SK-N-SH treated with all-trans-retinoic acid at 6 μM for 48 hours (cell line): ENCODE measurements around the gene ATL1.

ENCODE experiments used
- ATAC-seq: fragments of 200-7000 bp; cut with Tn5 transposase; 3 replicates; pipeline ENCODE4 v1.9.1; 2020; ENCODE audit warnings: mild to moderate bottlenecking, moderate library complexity
- ARNTL ChIP-seq: fragments of 450-650 bp; formaldehyde crosslinking; IDR thresholded peaks from 2 replicates; pipeline ENCODE4 v1.5.0; 2020; ENCODE audit warnings: low read depth, mild to moderate bottlenecking, moderate library complexity, borderline replicate concordance
- CSDC2 ChIP-seq: fragments of 250-450 bp; sonication (Bioruptor Pico); IDR thresholded peaks from 2 replicates; pipeline ENCODE4 v1.5.0; 2020; ENCODE audit warnings: mild to moderate bottlenecking, moderate library complexity
- CSRNP3 ChIP-seq: fragments of 250-450 bp; sonication (Bioruptor Pico); IDR thresholded peaks from 2 replicates; pipeline ENCODE4 v1.5.1; 2021; ENCODE audit warnings: mild to moderate bottlenecking, moderate library complexity
- ESRRG ChIP-seq: fragments of 250-450 bp; sonication (Bioruptor Pico); IDR thresholded peaks from 2 replicates; pipeline ENCODE4 v1.6.1; 2021; ENCODE audit warnings: mild to moderate bottlenecking
- GLIS3 ChIP-seq: fragments of 250-450 bp; sonication (Bioruptor Pico); IDR thresholded peaks from 2 replicates; pipeline ENCODE4 v1.5.0; 2020; ENCODE audit warnings: mild to moderate bottlenecking, moderate library complexity
- ISL1 ChIP-seq: fragments of 250-450 bp; sonication (Bioruptor Pico); IDR thresholded peaks from 2 replicates; pipeline ENCODE4 v2.1.2; 2022; ENCODE audit warnings: mild to moderate bottlenecking, moderate library complexity
- OSR1 ChIP-seq: fragments of 250-450 bp; sonication (Bioruptor Pico); IDR thresholded peaks from 2 replicates; pipeline ENCODE4 v1.8.0; 2022; ENCODE audit warnings: moderate library complexity, mild to moderate bottlenecking, inconsistent platforms
- PATZ1 ChIP-seq: fragments of 250-450 bp; sonication (Bioruptor Pico); IDR thresholded peaks from 2 replicates; pipeline ENCODE4 v1.8.0; 2020; ENCODE audit warnings: mild to moderate bottlenecking, moderate library complexity, borderline replicate concordance
- POU6F1 ChIP-seq: fragments of 250-450 bp; sonication (Bioruptor Pico); IDR thresholded peaks from 2 replicates; pipeline ENCODE4 v1.8.0; 2021; ENCODE audit warnings: low read depth, mild to moderate bottlenecking, moderate library complexity, borderline replicate concordance
- PPARA ChIP-seq: fragments of 250-450 bp; sonication (Bioruptor Pico); IDR thresholded peaks from 2 replicates; pipeline ENCODE4 v1.5.0; 2020; ENCODE audit warnings: mild to moderate bottlenecking, borderline replicate concordance
- RARB ChIP-seq: fragments of 250-450 bp; sonication (Bioruptor Pico); IDR thresholded peaks from 2 replicates; pipeline ENCODE4 v1.8.0; 2021; ENCODE audit warnings: mild to moderate bottlenecking, moderate library complexity
- SNAI2 ChIP-seq: fragments of 250-450 bp; sonication (Bioruptor Pico); IDR thresholded peaks from 2 replicates; pipeline ENCODE4 v1.5.0; 2020; ENCODE audit warnings: mild to moderate bottlenecking, moderate library complexity
- TCF4 ChIP-seq: fragments of 250-450 bp; sonication (Bioruptor Pico); IDR thresholded peaks from 2 replicates; pipeline ENCODE4 v1.8.0; 2021; ENCODE audit warnings: mild to moderate bottlenecking, moderate library complexity, borderline replicate concordance
- TOX ChIP-seq: fragments of 250-450 bp; sonication (Bioruptor Pico); IDR thresholded peaks from 2 replicates; pipeline ENCODE4 v1.8.0; 2021; ENCODE audit warnings: mild to moderate bottlenecking, moderate library complexity, borderline replicate concordance
- TSHZ2 ChIP-seq: fragments of 250-450 bp; sonication (Bioruptor Pico); IDR thresholded peaks from 2 replicates; pipeline ENCODE4 v1.5.0; 2020; ENCODE audit warnings: mild to moderate bottlenecking, moderate library complexity
- ZC3H10 ChIP-seq: fragments of 250-450 bp; sonication (Bioruptor Pico); IDR thresholded peaks from 2 replicates; pipeline ENCODE4 v1.5.1; 2021; ENCODE audit warnings: mild to moderate bottlenecking, moderate library complexity
- ZFP3 ChIP-seq: fragments of 250-450 bp; sonication (Bioruptor Pico); IDR thresholded peaks from 2 replicates; pipeline ENCODE4 v1.5.0; 2020; ENCODE audit warnings: mild to moderate bottlenecking, moderate library complexity
- ZFP30 ChIP-seq: fragments of 450-650 bp; formaldehyde crosslinking; IDR thresholded peaks from 2 replicates; pipeline ENCODE4 v1.5.0; 2022; ENCODE audit warnings: mild to moderate bottlenecking, moderate library complexity
- ZNF565 ChIP-seq: fragments of 450-650 bp; formaldehyde crosslinking; conservative IDR thresholded peaks from 2 replicates; pipeline ENCODE4 v1.5.0; 2020; ENCODE audit warnings: low read depth, mild to moderate bottlenecking, moderate library complexity
- ZNF70 ChIP-seq: fragments of 450-650 bp; formaldehyde crosslinking; IDR thresholded peaks from 2 replicates; pipeline ENCODE4 v1.5.0; 2020; ENCODE audit warnings: mild to moderate bottlenecking, moderate library complexity
- ZNF8 ChIP-seq: fragments of 450-650 bp; formaldehyde crosslinking; IDR thresholded peaks from 2 replicates; pipeline ENCODE4 v1.5.0; 2020; ENCODE audit warnings: mild to moderate bottlenecking, moderate library complexity

ATL1 gene

GRCh38 chr14:50669441-50669986 lies 109.6 kb downstream of the ATL1 start:
- TF ChIP-seq ZNF70 (CRISPR knock-in tag), result no peak
- no peak for TF ChIP-seq CSDC2 (CRISPR knock-in tag)
- ATAC-seq, result no peak

- TF ChIP-seq TSHZ2 (no peak), ZNF70 (CRISPR knock-in tag) (no peak), TOX (no peak), ISL1 (no peak), ARNTL (CRISPR knock-in tag) (no peak), PPARA (CRISPR knock-in tag) (no peak), ZNF8 (no peak), ZFP30 (no peak), CSRNP3 (CRISPR knock-in tag) (no peak), RARB (CRISPR knock-in tag) (no peak), SNAI2 (CRISPR knock-in tag) (no peak), PATZ1 (no peak), ESRRG (CRISPR knock-in tag) (no peak), POU6F1 (no peak)
- ATAC-seq, result no peak
Observed at GRCh38 chr14:50670196-50670865, 110.4 kb downstream of the ATL1 start.

GRCh38 chr14:50670866-50671256 lies 110.9 kb downstream of the ATL1 start:
- TF ChIP-seq ZNF8, result no peak
- no peak for ATAC-seq

GRCh38 chr14:50675597-50675996 lies 115.7 kb downstream of the ATL1 start:
- peak; percentile 17; the same call in 2 of the 3 replicates for ATAC-seq
- TF ChIP-seq GLIS3 (CRISPR knock-in tag) (no peak), PPARA (CRISPR knock-in tag) (no peak), PATZ1 (no peak), ZFP3 (CRISPR knock-in tag) (no peak), ARNTL (CRISPR knock-in tag) (no peak), CSRNP3 (CRISPR knock-in tag) (no peak), TCF4 (no peak), ZNF565 (CRISPR knock-in tag) (no peak), OSR1 (no peak), ZC3H10 (no peak)
